Caki2 (cell line): Measurements from ENCODE around the gene SUGCT. TPM values are rescaled to one million over a fixed set of nuclear protein-coding genes. Genes with fewer than 3 reads are reported as not detected.
"Not testable (repeated sequence)": the region's sequence is repeated elsewhere in the genome, so short reads cannot be mapped to it uniquely, and the experiment has no call there.

Experiments used
- DNase-seq: peaks from one replicate; pipeline ENCODE4 v3.0.0-alpha.2; 2015; ENCODE audit warnings: low read depth
- in situ Hi-C: cut with HindIII; loops from 2 replicates; pipeline ENCODE4 v1.10.0; 2016; ENCODE audit warnings: low sequenced_read_pairs, low pct_unique_long_range_greater_than_20kb, mixed read lengths
- total RNA-seq: library from RNA; depleted of rRNA; stranded (reverse); fragments of >200 nt; shearing (Covaris generic); gene quantifications from 2 replicates; pipeline ENCODE4 v1.2.3, GENCODE V29; 2014; ENCODE audit warnings: low replicate concordance

The SUGCT gene
- total RNA-seq, 1 experiment from 2014 or later: 9.7 TPM

GRCh38 chr7:40223451-40224127 is 88.8 kb downstream of the SUGCT start:
- in situ Hi-C loops: no loop called here
- no peak for DNase-seq

- DNase-seq: no peak
- in situ Hi-C loops: no loop called here
These were observed 95.3 kb downstream of the SUGCT start for GRCh38 chr7:40230101-40230500.

- in situ Hi-C loops: no loop called here
- DNase-seq: no peak
These were observed 97.0 kb downstream of the SUGCT start for GRCh38 chr7:40231796-40232195.

- in situ Hi-C loops: no loop called here
- peak; percentile 76 for DNase-seq
These were observed 97.6 kb downstream of the SUGCT start for GRCh38 chr7:40232242-40232893.

GRCh38 chr7:40234046-40234445 is 99.2 kb downstream of the SUGCT start:
- in situ Hi-C loops: no loop called here
- DNase-seq: no peak

- in situ Hi-C loops: no loop called here
These were observed 99.9 kb downstream of the SUGCT start for GRCh38 chr7:40234666-40235065.

GRCh38 chr7:40237731-40238130 is 102.9 kb downstream of the SUGCT start:
- in situ Hi-C loops: no loop called here
- no peak for DNase-seq

More at GRCh38 chr7:40234666-40235065, 99.9 kb downstream of the SUGCT start:
- DNase-seq: no peak

GRCh38 chr7:40239755-40240303 is 105.0 kb downstream of the SUGCT start:
- in situ Hi-C loops: no loop called here
- DNase-seq: no peak

GRCh38 chr7:40243076-40243475 is 108.3 kb downstream of the SUGCT start:
- in situ Hi-C loops: no loop called here
- DNase-seq: no peak

- in situ Hi-C loops: no loop called here
These were observed 109.4 kb downstream of the SUGCT start for GRCh38 chr7:40244226-40244625.

GRCh38 chr7:40248681-40249080 is 113.9 kb downstream of the SUGCT start:
- in situ Hi-C loops: no loop called here
- DNase-seq: no peak

More at GRCh38 chr7:40244226-40244625, 109.4 kb downstream of the SUGCT start:
- no peak for DNase-seq

- in situ Hi-C loops, DNase-seq: not testable (repeated sequence)
These were observed 118.6 kb downstream of the SUGCT start for GRCh38 chr7:40253444-40253843.

- in situ Hi-C loops: no loop called here
- no peak for DNase-seq
These were observed 129.1 kb downstream of the SUGCT start for GRCh38 chr7:40263752-40264390.

- no peak for DNase-seq
- in situ Hi-C loops: no loop called here
These were observed 132.8 kb downstream of the SUGCT start for GRCh38 chr7:40267583-40267982.

GRCh38 chr7:40268810-40269209 is 134.0 kb downstream of the SUGCT start:
- DNase-seq, in situ Hi-C loops: not testable (repeated sequence)

GRCh38 chr7:40276061-40276460 is 141.3 kb downstream of the SUGCT start:
- no peak for DNase-seq
- in situ Hi-C loops: no loop called here

GRCh38 chr7:40279991-40280390 is 145.2 kb downstream of the SUGCT start:
- in situ Hi-C loops: no loop called here
- DNase-seq: no peak

GRCh38 chr7:40282858-40283257 is 148.1 kb downstream of the SUGCT start:
- in situ Hi-C loops: no loop called here
- no peak for DNase-seq

GRCh38 chr7:40283391-40283790 is 148.6 kb downstream of the SUGCT start:
- no peak for DNase-seq
- in situ Hi-C loops: no loop called here
